Hematopoietic multipotent progenitor cell treated with erythropoietin and hydrocortisone succinate and interleukin-3 and kit ligand, for 4 days (in vitro differentiated cells): ENCODE data around the gene SHCBP1L.

Source experiments
- DNase-seq: peaks from one replicate; pipeline ENCODE4 v3.0.0-alpha.2; 2015

Gene SHCBP1L

DNA sequence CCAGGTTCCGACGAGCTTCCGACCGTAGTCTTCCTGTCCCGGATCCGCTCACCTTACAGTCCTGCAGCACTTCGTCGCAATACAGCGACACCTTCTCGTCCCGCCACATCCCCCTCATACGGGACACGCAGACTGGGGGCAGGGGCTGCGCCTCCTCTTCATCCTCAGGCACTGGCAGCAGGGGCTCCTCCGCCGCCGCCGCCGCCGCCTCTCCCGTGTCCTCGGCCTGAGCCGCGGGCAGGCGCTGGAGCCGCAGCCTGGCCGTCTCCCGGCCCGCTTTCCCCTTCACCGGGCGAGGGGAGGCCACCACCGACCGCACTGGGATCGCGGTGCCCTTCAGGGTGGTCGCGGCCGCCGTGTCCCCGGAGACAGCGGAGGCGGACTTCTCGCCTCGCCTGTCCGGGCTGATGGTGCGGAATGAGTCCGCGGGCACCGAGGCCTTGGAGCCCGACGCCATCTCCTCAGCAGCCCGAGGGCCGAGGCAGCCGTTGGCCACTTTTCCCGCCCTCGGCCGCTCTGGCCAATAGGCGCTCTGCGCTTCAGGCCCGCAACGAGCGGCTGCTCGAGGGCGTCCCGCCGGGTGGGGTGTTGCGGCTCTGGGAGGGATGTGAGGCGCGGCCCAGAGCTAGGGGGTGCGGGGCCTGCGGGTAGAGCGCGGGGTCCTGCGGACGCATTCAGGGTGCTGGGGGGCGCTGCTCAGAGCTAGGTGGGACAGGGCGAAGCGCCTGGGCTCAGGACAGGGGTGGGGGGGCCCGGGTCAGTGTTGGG lies at the start of gene SHCBP1L:
SHCBP1L (minus strand) TSS at position 490 of the 768 bp plus-strand sequence; CDS start at position 457, 33 bp downstream.
- DNase-seq: no peak

DNA sequence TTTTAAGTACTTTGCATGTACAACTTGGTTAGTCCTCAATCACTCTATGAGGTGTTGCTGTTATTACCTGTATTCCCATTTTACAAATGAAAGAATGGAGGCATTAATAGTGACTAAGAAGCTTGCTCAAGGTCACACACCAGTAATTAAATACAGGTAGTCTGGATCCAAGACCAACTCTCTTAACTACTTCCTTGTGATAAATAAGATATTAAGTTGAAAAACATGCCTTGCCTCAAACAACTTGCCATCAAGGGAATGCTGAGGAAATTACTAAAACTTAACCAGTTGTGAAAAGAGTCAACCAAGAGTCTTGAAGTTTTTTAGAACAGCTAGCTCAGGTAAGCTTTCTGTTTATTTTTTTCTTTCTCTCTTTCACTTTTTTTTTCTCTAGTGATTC lies 49.3 kb upstream of the SHCBP1L start:
- no peak for DNase-seq

DNA sequence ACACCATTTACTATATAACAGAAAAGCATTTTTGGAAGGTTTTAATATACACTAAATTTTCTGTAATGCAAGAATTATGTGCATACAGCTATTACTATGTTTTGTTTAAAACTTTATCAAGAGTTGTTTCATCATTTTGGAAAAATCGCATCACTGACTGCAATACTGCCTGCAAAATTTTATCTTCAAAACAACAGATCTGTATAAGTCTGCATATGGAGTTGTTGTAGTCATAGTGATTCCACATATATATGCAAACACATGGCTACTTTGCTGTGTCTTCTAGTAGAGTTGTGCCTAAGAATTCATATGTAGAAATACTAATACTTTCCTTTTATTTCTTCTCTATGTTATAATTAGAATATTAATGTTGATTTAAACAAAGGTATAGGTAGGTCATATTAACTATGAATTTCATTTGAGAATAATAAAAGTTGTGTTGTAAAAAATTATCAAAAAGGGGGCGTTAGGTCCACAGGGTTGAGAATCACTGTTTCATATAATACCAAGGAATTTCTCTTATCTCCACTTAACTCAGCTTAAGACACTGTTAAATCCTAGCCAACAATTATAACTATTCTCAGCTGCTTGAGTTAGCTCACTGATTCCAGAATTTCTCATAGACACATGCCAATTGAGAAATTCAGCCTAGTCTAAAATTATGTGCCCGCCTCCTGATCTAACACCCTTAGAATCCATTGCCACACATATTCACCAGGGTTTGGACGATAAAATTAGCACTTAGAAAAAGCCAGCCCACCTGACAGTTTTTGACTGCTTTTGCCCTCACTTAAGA lies 47.4 kb upstream of the SHCBP1L start:
- no peak for DNase-seq

DNA sequence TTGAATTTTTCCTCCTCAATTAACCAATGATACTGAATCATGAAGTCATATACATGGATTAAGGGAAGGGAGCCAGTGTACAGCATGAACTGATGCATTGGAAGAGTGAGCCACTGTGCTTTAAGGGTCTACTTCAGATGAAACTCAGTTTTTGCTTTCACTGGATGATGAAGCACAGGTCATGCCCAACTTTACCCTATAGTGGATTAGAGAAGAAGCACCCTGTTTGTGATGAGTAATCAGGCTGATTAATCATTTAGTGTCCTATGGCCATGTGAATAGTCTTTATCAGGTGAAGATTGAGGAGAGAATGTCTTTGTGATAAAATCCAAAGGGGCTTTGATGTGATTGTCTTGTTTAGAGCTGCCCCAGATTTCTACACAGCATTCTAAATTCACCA lies 45.5 kb upstream of the SHCBP1L start:
- DNase-seq: no peak

DNA sequence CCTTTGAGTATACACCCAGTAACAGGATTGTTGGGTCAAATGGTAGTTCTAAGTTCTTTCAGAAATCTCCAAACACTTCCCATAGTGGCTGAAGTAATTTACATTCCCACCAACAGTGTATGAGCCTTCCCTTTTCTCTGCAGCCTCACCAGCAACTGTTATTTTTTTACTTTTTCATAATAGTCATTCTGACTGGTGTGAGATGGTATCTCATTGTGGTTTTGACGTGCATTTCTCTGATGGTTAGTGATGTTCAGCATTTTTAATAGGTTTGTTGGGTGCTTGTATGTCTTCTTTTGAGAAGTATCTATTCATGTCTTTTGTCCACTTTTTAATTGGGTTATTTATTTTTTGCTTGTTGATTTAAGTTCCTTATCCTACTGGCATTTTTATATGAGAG lies 43.9 kb upstream of the SHCBP1L start:
- peak; percentile 41 for DNase-seq

DNA sequence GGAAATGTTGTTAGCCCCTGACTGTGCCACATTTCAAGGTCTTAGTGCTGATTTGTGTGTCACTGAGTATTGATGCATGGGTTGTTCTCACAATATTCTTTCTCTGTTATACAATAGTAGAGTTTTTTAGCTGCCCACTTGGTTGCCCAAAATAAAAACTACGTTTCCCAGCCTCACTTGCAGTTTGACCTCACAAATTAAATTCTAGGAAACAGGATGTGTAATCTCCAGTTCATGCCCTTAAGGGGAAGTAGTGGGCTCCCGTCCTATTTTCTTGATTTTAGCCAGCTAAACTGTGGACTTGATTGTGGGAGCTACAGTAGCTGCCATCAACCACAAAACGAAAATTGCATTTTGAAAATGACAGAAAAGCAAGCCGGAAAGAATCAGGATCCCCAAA lies 42.9 kb upstream of the SHCBP1L start:
- DNase-seq: peak; percentile 76

DNA sequence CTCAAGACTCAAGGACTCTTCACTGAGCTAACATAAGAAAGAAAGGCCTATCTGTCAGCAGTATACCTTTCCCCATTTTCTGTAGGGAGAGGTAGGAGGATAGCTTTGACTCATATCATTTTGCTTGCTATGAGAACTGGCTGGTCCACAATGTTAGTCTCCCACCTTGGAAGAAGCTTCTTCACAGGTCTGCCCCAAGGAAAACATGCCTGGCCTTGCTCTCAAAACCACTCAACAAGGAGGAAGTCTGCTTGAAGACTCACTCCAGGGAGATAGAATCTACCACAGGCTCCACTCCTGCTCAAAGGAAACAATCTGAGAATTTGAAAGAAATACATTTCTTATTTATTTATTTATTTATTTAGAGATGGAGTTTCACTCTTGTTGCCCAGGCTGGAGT lies 40.8 kb upstream of the SHCBP1L start:
- DNase-seq: peak; percentile 35

DNA sequence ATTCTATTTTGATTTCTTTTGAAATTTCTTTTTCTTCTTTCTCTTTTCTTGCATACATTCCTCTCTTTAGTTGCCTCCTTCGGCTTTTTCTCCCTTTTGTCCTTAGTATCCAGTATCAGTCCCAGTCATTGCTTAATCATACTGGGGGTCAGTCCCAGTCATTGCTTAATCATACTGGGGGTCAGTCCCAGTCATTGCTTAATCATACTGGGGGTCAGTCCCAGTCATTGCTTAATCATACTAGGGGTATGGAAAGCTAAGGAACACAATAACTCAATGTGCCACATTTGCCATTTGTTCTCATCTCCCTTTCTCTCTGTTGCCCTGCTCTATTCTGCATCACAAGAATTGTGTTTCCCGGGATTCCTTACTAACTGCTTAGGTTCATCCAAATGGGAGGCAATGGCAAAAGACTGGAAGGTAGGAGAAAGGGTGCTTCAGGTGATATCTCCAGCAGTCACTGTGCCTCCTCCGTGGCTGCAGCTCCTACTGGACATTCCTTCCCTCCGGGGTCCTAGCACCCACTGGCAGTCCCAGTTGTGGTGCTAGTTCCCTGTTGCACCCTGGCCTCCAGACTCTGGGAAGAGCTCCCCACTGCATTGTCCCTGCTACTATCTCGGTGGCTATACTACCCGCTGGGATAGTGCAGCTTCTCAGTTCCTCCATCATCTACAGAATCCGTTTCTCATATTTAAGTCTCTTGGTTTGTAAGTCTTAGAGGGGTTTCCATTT lies 37.6 kb upstream of the SHCBP1L start:
- DNase-seq: no peak

DNA sequence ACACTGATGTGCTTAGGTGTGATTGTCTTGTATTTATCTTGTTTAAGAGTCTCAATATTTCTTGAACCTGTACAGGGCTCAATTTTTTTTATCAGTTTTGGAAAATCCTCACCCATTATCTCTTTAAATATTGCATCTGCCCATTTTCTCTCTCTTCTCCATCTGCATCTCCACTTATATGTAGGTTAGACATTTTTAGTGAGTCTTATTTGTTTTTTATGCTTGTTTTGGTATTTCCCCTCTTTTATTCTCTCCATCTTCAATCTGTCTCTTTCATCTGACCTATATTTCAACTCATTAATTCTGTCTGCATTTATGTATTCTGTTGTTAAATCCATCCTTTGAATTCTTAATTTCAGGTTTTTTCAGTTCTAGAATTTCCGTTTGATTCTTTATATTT lies 32.9 kb upstream of the SHCBP1L start:
- DNase-seq: no peak

DNA sequence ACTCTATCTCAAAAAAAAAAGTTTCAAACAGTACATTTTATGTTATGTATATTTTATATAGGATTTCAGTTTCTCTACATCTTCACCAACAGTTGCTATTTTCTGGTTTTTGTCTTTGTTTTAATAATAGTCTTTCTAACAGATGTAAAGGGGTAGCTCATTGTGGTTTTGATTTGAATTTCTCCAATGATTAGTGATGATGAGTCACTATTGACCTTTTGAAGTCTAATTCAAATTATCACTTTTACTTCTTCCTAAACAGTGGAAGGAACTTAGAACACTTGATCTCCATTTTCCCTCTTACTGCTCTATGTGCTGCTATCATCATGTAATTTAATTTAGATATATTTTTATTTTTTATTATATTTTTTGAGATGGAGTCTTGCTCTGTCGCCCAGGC lies 31.7 kb upstream of the SHCBP1L start:
- DNase-seq: no peak

DNA sequence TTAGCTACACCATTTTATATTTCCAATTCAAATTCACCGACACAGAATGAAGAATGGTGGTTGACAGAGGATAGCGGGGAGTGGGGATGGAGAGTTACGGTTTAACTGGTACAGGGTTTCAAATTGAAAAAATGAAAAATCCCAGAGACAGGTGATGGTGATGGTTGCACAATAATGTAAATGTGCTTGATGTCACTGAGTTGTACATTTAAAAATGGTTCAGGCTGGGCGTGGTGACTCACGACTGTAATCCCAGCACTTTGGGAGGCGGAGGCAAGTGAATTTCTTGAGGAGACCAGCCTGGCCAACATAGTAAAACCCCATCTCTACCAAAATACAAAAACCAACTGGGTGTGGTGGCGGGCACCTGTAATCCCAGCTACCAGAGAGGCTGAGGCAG lies 31.2 kb upstream of the SHCBP1L start:
- DNase-seq: no peak

DNA sequence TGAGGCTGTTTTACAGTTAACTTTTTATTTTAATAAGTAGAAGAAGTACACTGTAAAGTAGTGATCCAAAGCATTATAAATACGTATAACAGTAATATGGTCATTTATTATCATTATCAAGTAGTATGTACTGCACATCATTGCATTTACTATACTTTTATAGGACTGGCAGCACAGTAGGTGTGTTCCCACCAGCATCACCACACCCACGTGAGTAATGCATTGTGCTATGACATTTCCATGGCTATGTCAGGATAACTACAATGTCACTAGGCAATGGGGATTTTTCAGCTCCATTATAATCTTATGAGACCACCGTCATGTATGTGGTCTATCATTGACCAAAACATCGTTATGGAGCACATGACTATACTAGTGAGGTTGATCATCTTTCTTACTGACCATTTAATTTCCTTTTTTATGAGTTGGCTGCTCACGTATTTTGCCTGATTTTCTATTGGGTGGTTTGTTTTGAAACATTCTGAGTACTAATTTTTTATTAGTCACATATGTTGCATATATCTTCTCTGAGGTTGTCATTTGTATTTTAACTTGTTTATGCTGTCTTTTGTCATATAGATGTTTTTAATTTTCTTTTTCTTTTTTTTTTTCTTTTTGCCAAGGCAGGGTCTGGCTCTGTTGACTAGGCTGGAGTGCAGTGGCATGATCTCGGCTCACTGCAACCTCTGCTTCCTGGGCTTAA lies 25.3 kb upstream of the SHCBP1L start:
- no peak for DNase-seq

DNA sequence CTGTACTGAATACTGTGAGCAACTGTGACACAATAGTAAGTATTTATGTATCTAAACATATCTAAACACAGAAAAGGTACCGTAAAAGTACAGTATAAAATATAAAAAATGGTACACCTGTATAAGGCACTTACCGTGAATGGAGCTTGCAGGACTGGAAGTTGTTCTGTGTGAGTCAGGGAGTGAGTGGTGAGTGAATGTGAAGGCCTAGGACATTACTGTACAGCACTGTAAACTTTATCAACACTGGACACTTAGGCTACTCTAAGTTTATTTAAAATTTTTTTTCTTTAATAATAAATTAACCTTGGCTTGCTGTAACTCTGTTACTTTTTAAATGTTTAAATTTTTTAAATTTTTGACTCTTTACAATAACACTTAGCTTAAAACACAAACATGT lies 24.5 kb upstream of the SHCBP1L start:
- DNase-seq: no peak

DNA sequence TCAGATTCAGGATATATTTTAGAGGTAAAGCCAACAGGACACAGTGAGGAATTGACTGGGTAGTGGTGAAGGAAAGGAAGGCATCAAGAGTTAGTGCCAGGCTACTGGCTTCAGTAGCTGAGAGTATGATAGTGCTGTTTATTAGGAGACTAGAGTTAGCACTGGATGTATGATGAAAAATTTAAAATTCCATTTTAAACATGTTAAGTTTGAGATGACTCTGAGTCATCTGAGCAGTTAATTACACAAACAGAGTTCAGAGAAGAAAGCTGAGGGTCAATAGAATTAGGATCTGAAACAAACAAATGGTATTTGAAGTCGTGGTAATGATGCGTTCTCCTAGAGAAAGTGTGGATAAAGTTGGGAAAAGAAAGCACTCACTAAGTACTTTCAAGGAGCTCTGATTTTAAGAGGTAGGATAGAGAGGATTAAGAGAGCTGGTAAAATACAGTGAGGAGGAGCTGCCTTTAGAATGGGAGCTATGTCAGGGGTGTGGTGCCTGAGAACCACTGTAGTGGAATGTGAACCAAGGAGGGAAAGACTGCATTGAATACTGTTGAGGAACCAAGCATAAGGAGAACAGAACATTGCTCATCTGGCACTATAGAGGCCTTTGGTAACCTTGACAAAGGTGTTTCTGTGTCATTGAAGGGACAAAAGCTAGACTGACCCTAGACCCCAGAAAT lies 21.7 kb upstream of the SHCBP1L start:
- DNase-seq: no peak

DNA sequence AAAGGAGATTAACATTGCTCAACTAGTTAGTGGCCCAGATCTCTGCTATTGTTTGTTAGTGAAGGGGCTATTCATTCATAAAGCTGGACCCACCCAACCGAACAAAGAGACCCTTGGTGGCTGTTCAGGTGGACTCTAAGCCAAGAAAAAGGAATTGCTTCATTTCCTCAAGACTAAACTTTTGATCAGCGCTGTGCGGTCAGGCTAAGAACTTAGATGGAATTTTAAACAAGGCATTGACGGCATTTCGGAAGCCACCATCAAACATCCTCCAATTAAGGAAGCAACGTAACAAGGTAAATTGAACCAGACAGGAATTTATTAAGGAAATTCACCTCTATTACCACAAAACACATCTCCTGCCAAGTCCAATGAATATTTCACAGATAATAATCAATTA lies 19.9 kb upstream of the SHCBP1L start:
- DNase-seq: no peak

DNA sequence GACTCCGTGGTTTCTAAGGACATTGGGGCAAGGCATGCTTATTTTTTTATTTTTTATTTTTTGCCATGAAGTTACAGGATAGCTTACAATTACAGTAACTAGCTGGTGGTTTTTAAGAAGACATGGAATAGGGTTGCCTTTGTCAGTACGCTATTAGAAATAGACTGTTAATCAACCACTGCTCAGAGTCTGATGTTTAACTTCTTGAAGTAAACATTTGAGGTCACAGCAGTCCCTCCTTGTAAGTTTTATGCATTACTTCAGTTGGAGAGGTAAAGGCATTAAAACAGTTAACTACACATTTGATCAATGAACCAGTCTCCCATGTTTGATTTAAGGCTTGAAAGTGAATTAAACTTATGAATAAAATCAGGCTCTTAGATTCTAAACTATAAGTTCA lies 19.3 kb upstream of the SHCBP1L start:
- no peak for DNase-seq

DNA sequence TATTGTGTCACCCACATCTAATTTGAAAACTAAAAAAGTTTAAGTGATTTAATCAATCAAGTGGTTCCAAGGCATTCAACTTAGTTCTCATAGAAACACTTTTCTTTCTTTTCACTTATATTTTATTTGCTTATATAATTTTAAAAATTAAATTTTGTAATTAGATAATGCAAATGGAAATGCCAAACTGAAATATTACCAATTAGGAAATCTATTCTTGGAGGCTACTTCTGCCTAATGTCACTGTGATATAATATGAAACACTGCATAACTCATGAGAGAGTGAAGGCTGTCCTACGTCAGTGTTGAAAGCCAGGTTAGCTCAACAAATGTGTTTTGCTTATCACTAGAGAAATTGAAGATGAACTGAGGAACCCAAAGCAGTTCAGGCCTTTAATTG lies 18.3 kb upstream of the SHCBP1L start:
- DNase-seq: no peak

DNA sequence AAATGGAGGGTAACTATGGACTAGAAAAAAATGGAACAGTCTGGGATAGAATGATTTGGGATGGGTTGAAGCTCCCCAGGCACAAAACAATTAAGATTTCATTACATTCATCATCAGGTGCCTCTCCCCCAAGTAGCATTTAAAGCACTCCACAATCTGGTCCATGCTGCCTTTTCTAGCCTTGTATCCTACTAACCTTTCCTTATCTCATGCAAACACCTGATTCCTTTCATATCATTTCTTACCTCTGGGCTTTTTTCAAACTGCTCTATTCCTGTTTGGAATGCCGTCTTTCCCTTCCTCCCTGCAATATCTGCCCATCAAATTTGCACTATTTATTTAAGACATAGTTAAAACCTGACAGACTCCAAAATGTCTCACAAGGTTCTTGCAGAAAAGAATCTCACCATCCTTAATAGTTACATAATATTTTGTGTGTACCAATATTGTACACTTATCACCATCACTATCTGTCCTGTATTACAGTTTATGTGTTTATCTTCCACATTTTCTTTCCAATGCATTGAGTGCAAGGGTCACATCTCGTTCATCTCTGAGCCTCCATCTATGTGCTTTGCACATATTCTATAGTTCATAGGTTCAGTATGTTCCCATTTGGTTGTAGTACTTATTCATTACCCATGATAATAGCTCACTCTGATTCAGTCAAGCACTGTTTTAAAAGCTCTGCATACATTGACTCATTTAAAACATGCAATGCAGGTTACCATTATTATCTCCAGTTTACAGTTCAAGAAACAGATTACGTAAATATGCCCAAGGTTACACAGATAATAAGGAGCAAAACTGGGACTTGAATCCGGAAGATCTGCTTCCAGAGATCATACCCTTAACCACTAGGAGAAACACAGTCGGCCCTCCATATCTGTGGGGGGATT lies 16.1 kb upstream of the SHCBP1L start:
- no peak for DNase-seq

DNA sequence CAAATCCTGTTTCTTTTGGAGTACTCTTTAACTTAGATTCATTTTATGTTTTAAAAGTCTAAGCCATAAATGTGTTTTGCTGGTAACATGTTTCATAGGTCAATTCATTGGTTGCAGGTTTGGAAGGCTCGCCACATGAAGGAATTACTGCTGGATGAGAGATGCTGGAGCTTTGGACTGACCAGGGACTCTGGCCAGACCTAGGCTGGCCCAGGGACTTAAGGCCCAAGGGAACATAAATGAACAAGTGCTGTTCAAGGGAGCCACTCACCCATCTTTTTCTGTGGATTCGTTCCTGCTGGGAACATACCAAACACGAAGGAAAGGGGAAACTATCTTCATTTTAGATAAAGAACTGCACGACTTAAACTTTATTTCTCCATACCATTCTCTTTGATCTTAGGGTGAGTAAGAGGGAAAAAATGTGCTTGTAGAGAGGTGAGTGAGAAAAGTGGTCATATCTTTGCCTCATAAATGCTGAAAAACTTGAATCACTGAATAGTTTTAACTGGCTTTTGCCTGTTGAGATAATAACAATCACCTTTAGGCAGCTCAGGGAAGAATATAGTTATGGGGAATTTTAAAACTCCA lies 15.3 kb upstream of the SHCBP1L start:
- no peak for DNase-seq

DNA sequence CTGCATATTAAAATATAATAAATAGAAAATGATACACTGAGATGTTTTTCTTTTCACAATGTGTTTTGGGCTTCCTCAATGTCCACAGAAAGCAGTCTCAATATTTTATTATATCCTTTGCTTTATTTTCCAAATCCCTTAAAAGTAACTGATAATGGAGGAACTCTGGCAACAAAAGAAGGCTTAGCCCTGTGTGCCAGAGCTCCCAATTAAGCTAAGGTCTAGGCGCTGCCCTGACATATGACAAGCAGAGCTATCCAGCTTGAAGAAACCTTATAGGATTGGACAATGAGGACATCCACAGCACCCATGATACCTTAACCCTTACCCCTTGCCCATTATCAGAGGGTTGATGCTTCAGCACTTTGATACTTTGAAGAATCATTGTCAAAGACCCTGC lies 12.9 kb upstream of the SHCBP1L start:
- DNase-seq: no peak

DNA sequence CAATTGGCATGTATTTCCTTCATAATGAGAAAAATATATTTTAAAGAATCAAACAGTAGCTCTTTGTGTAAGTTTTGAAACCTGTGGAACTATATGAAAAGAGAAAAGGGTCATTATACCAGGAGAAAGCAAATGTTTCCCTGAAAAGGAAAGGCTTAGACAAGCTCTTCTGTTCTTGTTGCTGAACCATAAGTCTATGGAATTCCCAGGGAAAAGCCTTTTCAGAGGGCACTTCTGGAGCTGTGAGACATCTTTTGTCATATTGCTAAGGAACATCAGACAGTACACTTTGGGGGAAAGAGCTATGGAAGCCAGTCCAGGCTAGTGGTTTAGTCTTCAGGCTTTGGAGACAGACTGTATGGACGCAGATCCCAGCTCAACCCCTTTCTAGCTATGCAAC lies 12.1 kb upstream of the SHCBP1L start:
- DNase-seq: no peak
